GOT3 (cell line): ENCODE data around the gene POLA2.
"Not testable (repeated sequence)": the region's sequence is repeated elsewhere in the genome, so short reads cannot be mapped to it uniquely, and the experiment has no call there.

Source experiments
- DNase-seq: peaks from one replicate; lab custom pipeline; 2025; ENCODE audit warnings: mixed read lengths; lab: John Stamatoyannopoulos, UW

The POLA2 gene

GRCh38 chr11:65241692-65242091 is 20.1 kb upstream of the POLA2 start:
- no peak for DNase-seq

- DNase-seq: no peak
These were observed 19.4 kb upstream of the POLA2 start for GRCh38 chr11:65242389-65242788.

- no peak for DNase-seq
These were observed 18.0 kb upstream of the POLA2 start for GRCh38 chr11:65243797-65244196.

GRCh38 chr11:65245046-65245445 is 16.7 kb upstream of the POLA2 start:
- DNase-seq: not testable (repeated sequence)

GRCh38 chr11:65246506-65246905 is 15.3 kb upstream of the POLA2 start:
- no peak for DNase-seq

- DNase-seq: not testable (repeated sequence)
These were observed 13.5 kb upstream of the POLA2 start for GRCh38 chr11:65248184-65248710.

GRCh38 chr11:65251476-65251875 is 10.3 kb upstream of the POLA2 start:
- no peak for DNase-seq

GRCh38 chr11:65254724-65255123 is 7.0 kb upstream of the POLA2 start:
- no peak for DNase-seq

GRCh38 chr11:65258988-65259387 is 2.8 kb upstream of the POLA2 start:
- no peak for DNase-seq

GRCh38 chr11:65260302-65260701 is 1.5 kb upstream of the POLA2 start:
- DNase-seq: no peak

GRCh38 chr11:65260756-65261590 is 789 bp upstream of the POLA2 start:
- DNase-seq: no peak

GRCh38 chr11:65262381-65262680 is 569 bp downstream of the POLA2 start:
- DNase-seq: no peak

GRCh38 chr11:65262776-65263175 is 1.0 kb downstream of the POLA2 start:
- DNase-seq: no peak

- DNase-seq: not testable (repeated sequence)
These were observed 3.0 kb downstream of the POLA2 start for GRCh38 chr11:65264747-65265146.

- no peak for DNase-seq
These were observed 4.4 kb downstream of the POLA2 start for GRCh38 chr11:65266210-65266609.

- DNase-seq: peak; percentile 29
These were observed 13.2 kb downstream of the POLA2 start for GRCh38 chr11:65274735-65275682.

- no peak for DNase-seq
These were observed 14.1 kb downstream of the POLA2 start for GRCh38 chr11:65275906-65276305.

- no peak for DNase-seq
These were observed 16.0 kb downstream of the POLA2 start for GRCh38 chr11:65277631-65278277.

- DNase-seq: no peak
These were observed 16.6 kb downstream of the POLA2 start for GRCh38 chr11:65278356-65278755.

- no peak for DNase-seq
These were observed 17.5 kb downstream of the POLA2 start for GRCh38 chr11:65279279-65279678.

GRCh38 chr11:65279741-65280440 is 18.1 kb downstream of the POLA2 start:
- no peak for DNase-seq

GRCh38 chr11:65280646-65281045 is 18.9 kb downstream of the POLA2 start:
- no peak for DNase-seq
